Stimulated activated memory B cell treated with anti-CD40 and anti-IgM and Interleukin-4, amounts not matched to agents 10 μg/mL and 1 μg/mL and 100 μg/mL, for 72 hours (primary cell): ENCODE measurements around the gene PHRF1.

Source experiments
- ATAC-seq: fragments of 150-1000 bp; cut with Tn5 transposase; 2 replicates; pipeline ENCODE4 v1.10.0; 2021
- H3K27ac Mint-ChIP-seq: one replicate; pipeline ENCODE4 v1.8.0; 2022; ENCODE audit warnings: mild to moderate bottlenecking, mixed read lengths
- H3K27me3 Mint-ChIP-seq: one replicate; pipeline ENCODE4 v1.8.0; 2022; ENCODE audit warnings: mixed read lengths
- H3K36me3 Mint-ChIP-seq: one replicate; pipeline ENCODE4 v1.8.0; 2022; ENCODE audit warnings: mixed read lengths
- H3K4me1 Mint-ChIP-seq: one replicate; pipeline ENCODE4 v1.8.0; 2022; ENCODE audit warnings: mixed read lengths
- H3K4me3 Mint-ChIP-seq: one replicate; pipeline ENCODE4 v1.8.0; 2022; ENCODE audit warnings: mild to moderate bottlenecking, moderate library complexity, mixed read lengths
- H3K9me3 Mint-ChIP-seq: one replicate; pipeline ENCODE4 v1.8.0; 2022; ENCODE audit warnings: mixed read lengths

Gene PHRF1

DNA sequence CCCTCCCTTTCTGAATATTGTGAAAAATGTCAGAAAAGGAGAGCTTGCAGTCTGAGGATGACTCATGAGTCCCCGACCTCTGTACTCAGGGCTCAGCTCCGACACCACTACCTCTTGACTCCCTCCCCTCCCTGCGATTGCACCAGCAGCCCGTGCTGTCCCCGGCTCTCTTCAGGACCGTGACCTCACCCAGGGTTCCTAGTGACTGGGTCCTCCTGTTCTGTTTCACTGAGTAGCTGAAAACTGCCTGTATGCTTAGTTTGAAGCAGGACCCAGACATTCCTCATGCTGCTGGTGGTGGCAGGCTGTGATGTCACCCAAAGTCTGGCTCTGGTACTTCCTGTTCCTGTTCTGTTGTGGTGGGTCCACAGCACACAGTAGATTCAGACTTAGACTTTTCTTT, 11.7 kb downstream of the PHRF1 start:
- Mint-ChIP-seq H3K27ac (no peak overlapping the region), H3K4me3 (no peak overlapping the region), H3K36me3 (peaks cover 69% of the 10 kb centered on the region), H3K4me1 (peaks cover 11% of the 10 kb centered on the region), H3K27me3 (no peaks in the 10 kb centered on the region), H3K9me3 (no peaks in the 10 kb centered on the region)
- ATAC-seq, result no peak

DNA sequence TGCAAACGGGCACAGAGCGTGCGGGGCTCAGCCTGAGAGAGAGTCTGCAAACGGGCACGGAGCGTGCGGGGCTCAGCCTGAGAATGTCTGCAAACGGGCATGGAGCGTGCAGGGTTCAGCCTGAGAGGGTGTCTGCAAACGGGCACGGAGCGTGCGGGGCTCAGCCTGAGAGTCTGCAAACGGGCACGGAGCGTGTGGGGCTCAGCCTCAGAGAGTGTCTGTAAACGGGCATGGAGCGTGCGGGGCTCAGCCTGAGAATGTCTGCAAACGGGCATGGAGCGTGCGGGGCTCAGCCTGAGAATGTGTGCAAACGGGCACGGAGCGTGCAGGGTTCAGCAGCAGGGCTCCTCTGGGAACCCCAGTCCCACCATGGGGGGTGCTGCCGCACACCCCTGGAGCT, 13.5 kb downstream of the PHRF1 start:
- no peak for ATAC-seq
- Mint-ChIP-seq H3K4me3 (no peak overlapping the region), H3K27me3 (no peaks in the 10 kb centered on the region), H3K9me3 (no peaks in the 10 kb centered on the region), H3K36me3 (peaks cover 70% of the 10 kb centered on the region), H3K4me1 (peaks cover 7% of the 10 kb centered on the region), H3K27ac (no peak overlapping the region)

DNA sequence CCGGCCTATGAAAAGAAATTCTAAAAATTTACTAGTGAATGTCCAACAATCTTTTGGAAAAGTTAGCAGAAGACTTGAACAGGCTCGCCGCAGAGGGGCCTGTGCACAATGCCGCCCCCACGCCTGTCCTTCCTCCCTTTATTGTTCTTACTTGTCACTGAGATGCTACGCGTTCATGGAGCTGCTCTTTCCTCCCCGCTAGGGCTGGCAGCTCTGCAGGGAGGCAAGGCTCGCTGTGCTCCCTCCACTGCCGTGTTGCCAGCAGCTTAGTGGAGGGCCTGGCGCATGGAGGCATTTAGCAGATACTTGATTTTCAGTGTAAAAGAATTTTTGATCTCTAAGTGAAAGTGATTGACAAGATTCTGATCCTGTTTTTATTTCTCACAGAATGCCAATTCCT, 14.7 kb downstream of the PHRF1 start:
- Mint-ChIP-seq H3K27ac (no peak overlapping the region), H3K4me1 (peaks cover 7% of the 10 kb centered on the region), H3K9me3 (no peaks in the 10 kb centered on the region), H3K36me3 (peaks cover 69% of the 10 kb centered on the region), H3K27me3 (no peaks in the 10 kb centered on the region), H3K4me3 (no peak overlapping the region)
- ATAC-seq, result no peak

DNA sequence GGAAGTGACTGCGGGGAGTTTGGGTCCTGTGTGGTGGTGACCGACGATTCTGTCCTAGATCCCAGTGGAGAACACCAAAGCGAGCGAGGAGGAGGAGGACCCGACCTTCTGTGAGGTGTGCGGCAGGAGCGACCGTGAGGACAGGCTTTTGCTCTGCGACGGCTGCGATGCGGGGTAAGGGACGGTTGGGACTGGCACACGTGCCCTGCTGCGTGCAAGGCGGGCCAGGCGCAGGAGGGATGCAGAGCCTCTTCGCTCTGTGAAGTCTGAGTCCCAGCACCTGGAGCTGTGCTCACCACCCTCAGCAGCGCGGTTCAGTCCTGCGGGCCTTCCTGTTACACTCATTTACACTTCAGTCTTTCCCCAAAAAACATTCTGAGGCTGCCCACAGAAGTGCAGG, 16.2 kb downstream of the PHRF1 start:
- Mint-ChIP-seq H3K27me3 (no peaks in the 10 kb centered on the region), H3K4me3 (no peak overlapping the region), H3K36me3 (peaks cover 64% of the 10 kb centered on the region), H3K4me1 (peaks cover 7% of the 10 kb centered on the region), H3K9me3 (no peaks in the 10 kb centered on the region), H3K27ac (no peak overlapping the region)
- ATAC-seq, result no peak

DNA sequence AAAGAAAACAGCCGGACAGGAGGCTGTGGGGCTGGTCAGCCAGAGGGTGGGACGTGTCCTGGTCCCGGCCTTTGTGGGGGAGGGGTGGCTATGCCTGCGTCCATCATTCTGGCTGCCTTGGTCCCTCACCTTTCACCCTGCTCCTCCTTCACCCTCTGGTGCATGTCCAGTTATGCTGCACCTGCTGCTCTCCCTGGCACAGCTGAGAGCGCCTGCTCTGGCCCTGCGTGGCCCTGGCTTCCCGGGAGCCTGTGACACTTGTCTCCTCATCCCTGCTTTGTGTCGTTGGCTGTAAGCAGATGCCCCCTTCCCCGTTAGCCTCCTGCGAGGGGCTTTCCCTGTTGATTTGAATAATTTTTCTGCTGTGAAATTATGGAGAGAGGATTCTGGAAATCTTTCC, 16.6 kb downstream of the PHRF1 start:
- H3K27ac Mint-ChIP-seq, result no peak overlapping the region
- peaks cover 7% of the 10 kb centered on the region for H3K4me1 Mint-ChIP-seq
- H3K4me3 Mint-ChIP-seq, result no peak overlapping the region
- peaks cover 60% of the 10 kb centered on the region for H3K36me3 Mint-ChIP-seq
- no peaks in the 10 kb centered on the region for H3K9me3 Mint-ChIP-seq
- no peak for ATAC-seq
- H3K27me3 Mint-ChIP-seq, result no peaks in the 10 kb centered on the region

DNA sequence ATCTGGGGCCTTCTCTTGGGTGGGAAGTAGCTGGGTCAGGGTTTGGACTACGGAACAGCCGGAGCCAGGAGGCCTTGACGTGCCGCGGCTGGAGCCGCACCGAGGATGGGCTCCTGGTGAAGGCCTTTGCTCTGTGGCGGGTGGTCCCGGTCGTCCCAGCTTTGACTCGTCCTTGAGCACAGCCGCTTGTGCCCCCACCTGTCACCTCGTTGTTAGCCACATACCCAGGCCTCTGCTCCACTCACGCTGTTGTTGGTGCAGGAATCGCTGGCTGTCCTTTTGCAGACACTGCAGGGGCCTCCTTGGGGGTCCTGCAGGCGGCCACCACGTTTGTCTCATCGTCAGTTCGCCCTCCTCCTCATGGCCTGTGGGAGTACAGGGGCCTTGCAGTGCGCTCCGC, 17.1 kb downstream of the PHRF1 start:
- Mint-ChIP-seq H3K27me3 (no peaks in the 10 kb centered on the region), H3K4me3 (no peak overlapping the region), H3K36me3 (peaks cover 57% of the 10 kb centered on the region), H3K4me1 (peaks cover 7% of the 10 kb centered on the region), H3K27ac (no peak overlapping the region), H3K9me3 (no peaks in the 10 kb centered on the region)
- no peak for ATAC-seq

DNA sequence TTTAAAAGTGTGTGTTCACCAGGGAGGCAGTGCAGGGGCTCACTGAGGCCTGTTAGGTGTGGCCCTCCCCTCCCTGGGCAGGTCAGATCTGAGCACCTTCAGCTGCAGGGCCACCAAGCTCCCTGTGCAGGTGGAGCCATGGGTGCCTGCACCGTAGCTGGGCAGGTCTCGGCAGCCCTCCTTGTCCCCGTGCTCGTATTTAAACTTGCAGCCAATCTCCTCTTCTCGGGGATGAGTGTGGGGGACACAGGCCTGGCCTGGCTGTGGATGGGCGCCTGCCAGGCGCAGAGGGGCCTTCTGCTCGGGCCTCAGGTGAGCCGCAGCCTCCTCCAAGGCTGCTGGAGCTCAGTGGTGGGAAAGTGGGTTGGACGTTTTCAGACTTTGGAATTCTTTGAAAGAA, 19.1 kb downstream of the PHRF1 start:
- H3K4me1 Mint-ChIP-seq, result no peaks in the 10 kb centered on the region
- ATAC-seq, result no peak
- no peak overlapping the region for H3K4me3 Mint-ChIP-seq
- no peak overlapping the region for H3K27ac Mint-ChIP-seq
- no peaks in the 10 kb centered on the region for H3K9me3 Mint-ChIP-seq
- H3K36me3 Mint-ChIP-seq, result peaks cover 39% of the 10 kb centered on the region
- H3K27me3 Mint-ChIP-seq, result no peaks in the 10 kb centered on the region

DNA sequence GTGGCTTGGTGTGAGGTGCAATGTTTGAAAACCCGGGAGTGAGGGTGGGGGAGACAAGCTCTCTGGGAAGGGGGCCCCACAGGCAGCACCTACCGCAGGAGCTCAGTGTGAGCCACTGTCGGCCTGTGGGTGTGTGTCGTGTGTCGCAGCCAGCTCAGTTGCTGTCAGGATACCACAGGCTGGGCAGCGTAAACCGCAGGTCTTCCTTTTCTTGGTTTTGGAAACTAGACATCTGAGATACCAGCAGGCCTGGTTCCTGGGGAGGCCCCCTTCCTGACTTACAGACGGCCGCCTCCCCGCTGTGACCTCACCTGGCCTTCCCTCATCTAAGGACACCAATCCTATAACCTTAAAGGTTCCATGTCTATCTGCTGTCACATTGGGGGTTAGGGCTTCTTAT, 20.1 kb downstream of the PHRF1 start:
- no peak for ATAC-seq
- H3K9me3 Mint-ChIP-seq, result no peaks in the 10 kb centered on the region
- no peak overlapping the region for H3K27ac Mint-ChIP-seq
- H3K4me3 Mint-ChIP-seq, result no peak overlapping the region
- no peaks in the 10 kb centered on the region for H3K27me3 Mint-ChIP-seq
- peaks cover 35% of the 10 kb centered on the region for H3K36me3 Mint-ChIP-seq
- H3K4me1 Mint-ChIP-seq, result no peaks in the 10 kb centered on the region

DNA sequence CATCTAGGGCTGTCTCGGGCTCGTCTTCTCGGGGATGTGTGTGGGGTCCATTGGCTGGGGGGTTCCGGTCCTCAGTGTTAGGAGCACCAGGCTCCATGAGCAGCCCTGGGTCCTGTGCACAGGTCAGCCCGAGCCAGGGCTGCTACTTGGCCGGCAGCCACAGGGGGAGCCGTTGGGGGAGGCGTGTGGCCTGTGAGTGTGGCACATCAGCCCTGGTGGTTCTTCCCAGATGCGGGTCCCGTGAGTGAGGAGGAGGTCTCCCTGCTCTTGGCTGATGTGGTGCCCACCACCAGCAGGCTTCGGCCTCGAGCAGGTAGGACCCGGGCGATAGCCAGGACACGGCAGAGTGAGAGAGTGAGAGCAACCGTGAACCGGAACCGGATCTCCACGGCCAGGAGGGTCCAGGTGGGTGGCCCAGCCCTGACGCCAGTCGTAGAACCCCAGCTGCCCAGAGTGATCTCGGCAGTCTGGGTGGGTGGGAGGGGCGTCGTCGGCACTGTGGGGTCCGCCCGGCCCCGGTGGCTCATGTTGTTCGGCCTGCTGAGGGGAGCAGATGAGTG, 21.0 kb downstream of the PHRF1 start:
- Mint-ChIP-seq H3K4me1 (no peaks in the 10 kb centered on the region), H3K36me3 (peaks cover 40% of the 10 kb centered on the region), H3K4me3 (no peak overlapping the region), H3K27me3 (no peaks in the 10 kb centered on the region), H3K9me3 (no peaks in the 10 kb centered on the region), H3K27ac (no peak overlapping the region)
- ATAC-seq, result no peak

DNA sequence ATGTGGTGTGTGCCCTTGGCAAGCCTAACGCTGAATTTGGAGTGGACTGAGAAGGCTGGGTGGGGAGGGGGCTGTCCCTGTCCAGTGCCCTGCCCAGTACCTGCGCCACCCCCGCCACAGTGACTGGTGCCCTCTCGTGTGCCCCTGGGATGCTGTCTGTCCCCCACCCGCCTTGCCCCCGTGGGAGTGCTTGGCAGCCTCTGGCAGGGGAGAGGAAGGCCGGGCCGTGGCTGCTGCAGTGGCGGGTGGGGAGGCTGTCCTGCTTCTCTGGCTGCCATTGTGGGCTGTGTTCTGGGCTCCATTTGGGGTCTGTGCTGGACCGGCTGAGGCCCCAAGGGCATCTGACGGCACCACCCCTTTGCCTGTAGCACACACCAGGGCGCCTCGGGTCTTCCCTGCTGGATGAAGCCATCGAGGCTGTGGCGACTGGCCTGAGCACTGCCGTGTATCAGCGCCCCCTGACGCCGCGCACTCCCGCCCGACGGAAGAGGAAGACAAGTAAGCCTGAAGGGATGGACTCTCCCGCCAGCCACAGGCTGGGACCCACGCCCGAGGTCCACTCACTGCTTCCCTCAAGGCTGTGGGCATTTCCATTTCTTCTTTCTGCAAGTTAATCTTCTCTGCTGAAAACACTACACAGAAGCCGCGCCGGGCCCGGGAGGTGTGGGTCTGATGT, 21.9 kb downstream of the PHRF1 start:
- no peaks in the 10 kb centered on the region for H3K4me1 Mint-ChIP-seq
- no peak overlapping the region for H3K27ac Mint-ChIP-seq
- H3K9me3 Mint-ChIP-seq, result no peaks in the 10 kb centered on the region
- peaks cover 31% of the 10 kb centered on the region for H3K36me3 Mint-ChIP-seq
- H3K27me3 Mint-ChIP-seq, result no peaks in the 10 kb centered on the region
- no peak overlapping the region for H3K4me3 Mint-ChIP-seq
- no peak for ATAC-seq

DNA sequence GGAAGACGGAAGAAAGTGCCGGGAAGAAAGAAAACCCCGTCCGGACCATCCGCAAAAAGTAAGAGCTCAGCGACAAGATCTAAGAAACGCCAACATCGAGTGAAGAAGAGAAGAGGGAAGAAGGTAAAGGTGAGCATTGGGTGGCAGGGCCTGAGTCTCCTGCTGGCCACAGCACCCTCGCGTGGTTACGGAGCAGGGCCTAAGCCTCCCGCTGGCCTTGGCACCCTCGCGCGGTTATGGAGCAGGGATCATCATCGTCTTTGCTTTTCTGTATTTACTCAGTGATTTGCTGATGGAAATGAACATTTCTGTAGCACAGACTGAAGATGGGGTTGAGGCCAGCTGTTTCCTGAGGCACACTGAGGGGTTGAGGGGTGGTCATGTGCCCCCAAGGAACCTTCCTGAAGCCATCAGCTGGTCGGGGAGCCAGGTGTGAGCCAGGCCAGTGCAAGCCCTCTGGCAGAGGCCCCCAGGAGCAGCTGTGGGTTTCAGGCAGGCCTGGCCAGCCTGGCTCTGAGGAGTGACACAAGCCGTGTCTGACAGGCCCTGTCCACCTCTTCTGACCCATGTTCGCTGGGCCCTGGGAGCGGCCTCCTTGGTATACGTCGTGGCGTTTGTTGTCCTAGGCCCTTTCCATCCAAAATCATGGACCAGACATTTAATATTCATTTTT, 25.4 kb downstream of the PHRF1 start:
- no peak for ATAC-seq
- no peaks in the 10 kb centered on the region for H3K4me1 Mint-ChIP-seq
- H3K27ac Mint-ChIP-seq, result no peak overlapping the region
- H3K36me3 Mint-ChIP-seq, result peaks cover 33% of the 10 kb centered on the region
- H3K9me3 Mint-ChIP-seq, result no peaks in the 10 kb centered on the region
- H3K4me3 Mint-ChIP-seq, result no peak overlapping the region
- no peaks in the 10 kb centered on the region for H3K27me3 Mint-ChIP-seq

DNA sequence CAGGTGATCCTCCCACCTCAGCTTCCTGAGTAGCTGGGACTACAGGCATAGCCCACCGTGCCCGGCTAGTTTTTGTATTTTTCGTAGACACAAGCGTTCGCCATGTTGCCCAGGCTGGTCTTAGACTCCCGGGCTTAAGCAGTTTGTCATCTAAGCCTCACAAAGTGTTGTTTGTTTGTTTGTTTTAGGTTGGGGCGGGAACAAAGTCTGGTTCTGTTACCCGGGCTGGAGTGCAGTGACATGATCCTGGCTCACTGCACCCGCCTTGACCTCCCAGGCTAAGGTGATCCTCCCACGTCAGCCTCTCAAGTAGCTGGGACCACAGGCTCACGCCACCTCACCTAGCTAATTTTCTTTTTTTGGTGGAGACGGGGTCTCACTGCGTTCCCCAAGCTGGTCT, 26.9 kb downstream of the PHRF1 start:
- no peaks in the 10 kb centered on the region for H3K4me1 Mint-ChIP-seq
- no peaks in the 10 kb centered on the region for H3K9me3 Mint-ChIP-seq
- no peak overlapping the region for H3K4me3 Mint-ChIP-seq
- no peak overlapping the region for H3K27ac Mint-ChIP-seq
- no peak for ATAC-seq
- peaks cover 34% of the 10 kb centered on the region for H3K36me3 Mint-ChIP-seq
- no peaks in the 10 kb centered on the region for H3K27me3 Mint-ChIP-seq

DNA sequence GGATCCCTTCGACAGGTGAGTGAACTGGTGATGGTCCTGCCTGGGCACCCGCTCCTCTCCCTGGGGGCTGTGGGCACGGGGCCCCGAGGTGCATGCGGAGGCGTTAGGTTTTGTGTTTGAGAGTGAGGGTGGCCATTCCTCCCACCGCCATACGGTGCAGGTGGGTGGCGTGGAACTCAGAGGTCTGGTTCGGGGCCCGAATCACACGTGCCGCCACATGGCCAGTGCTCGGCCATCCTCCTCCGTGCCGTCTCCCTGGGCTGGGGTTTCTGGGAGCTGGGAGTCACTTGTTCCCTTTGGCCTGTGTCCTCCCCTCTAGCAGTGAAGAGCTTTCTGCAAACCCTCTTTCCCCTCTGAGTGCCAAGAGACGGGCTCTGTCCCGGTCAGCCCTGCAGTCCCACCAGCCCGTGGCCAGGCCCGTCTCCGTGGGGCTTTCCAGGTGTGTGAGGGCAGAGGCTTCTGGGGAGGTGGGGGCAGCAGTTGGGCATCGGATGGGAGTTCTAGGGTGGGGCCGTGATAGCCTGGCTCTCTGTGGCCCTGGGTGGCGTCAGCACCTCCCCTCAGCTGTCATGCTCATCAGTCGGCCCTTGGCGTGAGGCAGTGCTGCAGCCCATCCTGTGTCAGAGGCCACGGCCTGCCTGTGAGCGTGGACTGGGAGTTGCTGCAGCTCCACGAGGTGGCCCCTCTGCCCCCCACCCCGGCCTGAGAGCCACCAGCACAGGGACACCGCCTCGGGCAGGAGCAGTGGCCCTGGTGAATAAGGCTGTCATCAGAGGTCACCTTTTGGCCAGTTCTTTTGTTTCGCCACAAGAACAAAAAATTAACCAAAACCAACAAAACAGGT, 29.2 kb downstream of the PHRF1 start:
- Mint-ChIP-seq H3K27me3 (no peaks in the 10 kb centered on the region), H3K4me1 (no peaks in the 10 kb centered on the region), H3K4me3 (no peak overlapping the region), H3K36me3 (peaks cover 42% of the 10 kb centered on the region), H3K27ac (no peak overlapping the region), H3K9me3 (no peaks in the 10 kb centered on the region)
- ATAC-seq, result no peak

DNA sequence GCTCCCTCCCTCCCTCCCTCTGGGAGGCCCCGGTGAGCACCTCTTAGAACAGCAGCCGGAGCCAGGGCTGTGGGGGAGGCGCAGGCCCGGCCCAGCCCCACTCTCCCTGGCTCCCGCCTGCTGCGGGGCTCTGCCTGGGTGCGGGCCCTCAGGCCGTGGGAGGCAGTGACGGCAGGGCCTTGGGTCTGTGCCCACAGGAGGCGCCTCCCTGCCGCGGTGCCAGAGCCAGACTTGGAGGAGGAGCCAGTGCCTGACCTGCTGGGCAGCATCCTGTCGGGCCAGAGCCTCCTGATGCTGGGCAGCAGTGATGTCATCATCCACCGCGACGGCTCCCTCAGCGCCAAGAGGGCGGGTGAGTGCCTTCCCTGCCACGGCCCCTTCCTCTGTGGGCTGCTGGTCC, 30.0 kb downstream of the PHRF1 start:
- Mint-ChIP-seq H3K36me3 (peaks cover 47% of the 10 kb centered on the region), H3K9me3 (no peaks in the 10 kb centered on the region), H3K4me1 (no peaks in the 10 kb centered on the region), H3K27me3 (no peaks in the 10 kb centered on the region), H3K27ac (no peak overlapping the region), H3K4me3 (no peak overlapping the region)
- ATAC-seq, result no peak

DNA sequence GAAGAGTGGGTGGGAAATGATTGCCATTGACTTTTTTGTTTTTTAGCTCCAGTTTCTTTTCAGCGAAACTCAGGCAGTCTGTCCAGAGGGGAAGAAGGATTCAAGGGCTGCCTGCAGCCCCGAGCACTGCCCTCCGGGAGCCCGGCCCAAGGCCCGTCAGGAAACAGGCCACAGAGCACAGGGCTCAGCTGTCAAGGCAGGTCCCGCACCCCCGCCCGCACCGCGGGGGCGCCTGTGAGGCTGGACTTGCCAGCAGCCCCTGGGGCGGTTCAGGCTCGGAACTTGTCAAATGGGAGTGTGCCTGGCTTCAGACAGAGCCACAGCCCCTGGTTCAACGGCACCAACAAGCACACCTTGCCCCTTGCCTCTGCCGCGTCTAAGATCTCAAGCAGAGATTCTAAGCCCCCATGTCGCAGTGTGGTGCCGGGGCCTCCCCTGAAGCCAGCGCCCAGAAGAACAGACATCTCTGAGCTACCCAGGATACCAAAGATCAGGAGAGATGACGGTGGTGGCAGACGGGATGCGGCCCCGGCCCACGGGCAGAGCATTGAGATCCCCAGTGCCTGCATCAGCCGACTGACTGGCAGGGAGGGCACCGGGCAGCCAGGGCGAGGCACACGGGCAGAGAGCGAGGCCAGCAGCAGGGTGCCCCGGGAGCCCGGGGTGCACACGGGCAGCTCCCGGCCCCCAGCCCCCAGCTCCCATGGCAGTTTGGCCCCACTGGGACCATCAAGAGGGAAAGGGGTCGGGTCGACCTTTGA, 30.9 kb downstream of the PHRF1 start:
- H3K4me3 Mint-ChIP-seq, result no peak overlapping the region
- no peaks in the 10 kb centered on the region for H3K4me1 Mint-ChIP-seq
- no peaks in the 10 kb centered on the region for H3K9me3 Mint-ChIP-seq
- H3K27ac Mint-ChIP-seq, result no peak overlapping the region
- H3K36me3 Mint-ChIP-seq, result peaks cover 37% of the 10 kb centered on the region
- no peaks in the 10 kb centered on the region for H3K27me3 Mint-ChIP-seq
- no peak for ATAC-seq
